Hepatocyte (in vitro differentiated cells): ENCODE results near the gene KCTD18.

ENCODE experiments used
- CTCF ChIP-seq: fragments of 200-600 bp; sonication (generic); IDR thresholded peaks from 2 replicates; pipeline ENCODE4 v1.5.1; 2016; ENCODE audit warnings: antibody characterized with exemption, mild to moderate bottlenecking; ENCODE audit not compliant: poor library complexity
- EZH2phosphoT487 ChIP-seq: fragments of 200-600 bp; sonication (generic); IDR thresholded peaks from one replicate; pipeline ENCODE4 v1.6.1; 2018; ENCODE audit warnings: antibody characterized with exemption, mild to moderate bottlenecking, low read depth, moderate library complexity; ENCODE audit not compliant: unreplicated experiment, severe bottlenecking

GRCh38 chr2:200515155-200515554, 5.3 kb upstream of the KCTD18 start:
- TF ChIP-seq EZH2phosphoT487 = no peak
- TF ChIP-seq CTCF = no peak
